22Rv1 (cell line): ENCODE results near the gene MITD1.

ENCODE experiments used
- CTCF ChIP-seq: fragments of 450-650 bp; IDR thresholded peaks from 2 replicates; pipeline ENCODE4 v1.5.1; 2017; ENCODE audit warnings: mild to moderate bottlenecking
- ZFX ChIP-seq: fragments of 450-650 bp; IDR thresholded peaks from 2 replicates; pipeline ENCODE4 v1.6.1; 2017; ENCODE audit warnings: antibody characterized with exemption, borderline replicate concordance

- TF ChIP-seq CTCF, result no peak
- TF ChIP-seq ZFX, result no peak
These were observed 6.2 kb upstream of the MITD1 start for GRCh38 chr2:99187011-99187410.
